ENCODE data around the gene CLHC1.

GRCh38 chr2:55204536-55204935, 27.6 kb downstream of the CLHC1 start:
- TF ChIP-seq CTCF (conservative IDR thresholded peaks at IDR 0.05 in 1 of 2, IDR thresholded peaks at IDR 0.05 in 1 of 2; ENCODE audit: low read depth in 1 of 2, low read length in 2 of 2): no peak
- no peak for TF ChIP-seq EZH2 (IDR thresholded peaks at IDR 0.05; ENCODE audit: low read length, missing control alignments)

Measured in fibroblast of lung (primary cell).